ENCODE data around the gene PLEKHA6. TPM values are rescaled to one million over a fixed set of nuclear protein-coding genes. Genes with fewer than 3 reads are reported as not detected.

Gene PLEKHA6
- polyA plus RNA-seq, 1 donor from 2014 or later = 22.6 TPM

Small RNA genes lying within 50 kb of the gene (small RNA-seq; reads per million reads assigned to genes)
- 0 reads per million in 3 experiments for gene AL606489.2

Other genes with a start within 250 kb of the PLEKHA6 start
- 26.3 and 26.7 TPM in 2 replicates for gene ETNK2, start 207.9 kb downstream of the PLEKHA6 start, polyA plus RNA-seq
- gene REN, start 193.6 kb downstream of the PLEKHA6 start, polyA plus RNA-seq = not detected in 2 replicates
- not detected in 2 replicates for gene KISS1, start 163.4 kb downstream of the PLEKHA6 start, polyA plus RNA-seq
- 1.1 TPM in 1 of 2 replicates, not detected in the other for gene GOLT1A, start 145.9 kb downstream of the PLEKHA6 start, polyA plus RNA-seq
- gene PPP1R15B, start 51.9 kb upstream of the PLEKHA6 start, polyA plus RNA-seq = 30.1 and 31.2 TPM in 2 replicates
- 23.7 and 28.7 TPM in 2 replicates for gene PIK3C2B, start 134.9 kb upstream of the PLEKHA6 start, polyA plus RNA-seq
- 36.8 and 40.5 TPM in 2 replicates for gene MDM4, start 156.5 kb upstream of the PLEKHA6 start, polyA plus RNA-seq

Data from neural cell (in vitro differentiated cells).